IPS DF 6.9 (cell line): ENCODE measurements around the gene RASGRP2.

ENCODE experiments used
- DNase-seq: peaks from one replicate; pipeline ENCODE4 v3.0.0-alpha.2; 2013; ENCODE audit warnings: low read depth, low spot score
- H3K27ac ChIP-seq: one replicate; pipeline ENCODE4 v1.5.1; 2013; ENCODE audit warnings: low read length, control low read depth
- H3K27me3 ChIP-seq: 2 replicates; pipeline ENCODE4 v1.6.1; 2013; ENCODE audit warnings: mild to moderate bottlenecking, low read length; ENCODE audit not compliant: control insufficient read depth, insufficient read depth
- H3K36me3 ChIP-seq: 2 replicates; pipeline ENCODE4 v1.6.1; 2013; ENCODE audit warnings: low read length; ENCODE audit not compliant: control insufficient read depth, insufficient read depth
- H3K4me1 ChIP-seq: 2 replicates; pipeline ENCODE4 v1.6.1; 2013; ENCODE audit warnings: low read length; ENCODE audit not compliant: control insufficient read depth, insufficient read depth
- H3K4me3 ChIP-seq: 2 replicates; pipeline ENCODE4 v1.5.1; 2013; ENCODE audit warnings: mild to moderate bottlenecking, low read length
- H3K9me3 ChIP-seq: 2 replicates; pipeline ENCODE4 v1.6.1; 2013; ENCODE audit warnings: low read length, inconsistent platforms; ENCODE audit not compliant: control insufficient read depth, insufficient read depth
- WGBS: extraction: QIAGEN DNeasy Blood & Tissue Kit; methylation state at CpG from one replicate; pipeline ENCODE4 v1.1.7; 2013; ENCODE audit warnings: mixed read lengths, missing lambda C conversion rate; ENCODE audit not compliant: insufficient read length, insufficient coverage; 5-methylcytosine and 5-hydroxymethylcytosine counted together

The RASGRP2 gene

GRCh38 chr11:64692764-64693331, 51.1 kb downstream of the RASGRP2 start:
- WGBS: no CpG with 5 or more reads among the region's 13 CpGs
- H3K36me3 ChIP-seq: no peaks in the 10 kb centered on the region
- no peaks in the 10 kb centered on the region for H3K9me3 ChIP-seq
- no peaks in the 10 kb centered on the region for H3K27me3 ChIP-seq
- H3K4me3 ChIP-seq: no peak overlapping the region
- no peak for DNase-seq
- 0 out of 2 replicates have a peak, but pooled peaks cover 1% of the 10 kb centered on the region for H3K4me1 ChIP-seq
- no peak overlapping the region for H3K27ac ChIP-seq

DNA sequence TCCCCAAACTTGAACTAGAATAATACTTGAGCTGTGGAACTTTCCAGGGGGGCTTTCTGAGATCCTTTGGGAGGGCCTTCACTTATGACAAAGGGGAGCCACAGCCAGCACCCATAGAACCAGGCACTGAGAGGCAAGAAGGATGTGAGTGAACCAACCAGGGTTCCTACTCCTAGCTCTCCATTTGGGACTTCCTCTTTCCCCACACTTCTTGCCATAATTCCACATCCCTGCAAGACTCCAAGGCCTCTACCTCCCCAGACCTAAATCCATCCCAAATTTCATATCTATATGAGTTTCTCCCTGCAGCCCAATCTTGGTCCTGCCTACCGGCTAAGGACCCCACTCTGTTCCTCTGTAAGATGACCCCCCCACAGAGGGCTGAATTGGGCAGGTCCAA, 52.4 kb downstream of the RASGRP2 start:
- no peak overlapping the region for H3K27ac ChIP-seq
- H3K4me3 ChIP-seq: no peak overlapping the region
- no peaks in the 10 kb centered on the region for H3K27me3 ChIP-seq
- no peak for DNase-seq
- no peaks in the 10 kb centered on the region for H3K9me3 ChIP-seq
- H3K36me3 ChIP-seq: no peaks in the 10 kb centered on the region
- WGBS: no CpG with 5 or more reads among the region's 1 CpG
- H3K4me1 ChIP-seq: 0 out of 2 replicates have a peak, but pooled peaks cover 3% of the 10 kb centered on the region

DNA sequence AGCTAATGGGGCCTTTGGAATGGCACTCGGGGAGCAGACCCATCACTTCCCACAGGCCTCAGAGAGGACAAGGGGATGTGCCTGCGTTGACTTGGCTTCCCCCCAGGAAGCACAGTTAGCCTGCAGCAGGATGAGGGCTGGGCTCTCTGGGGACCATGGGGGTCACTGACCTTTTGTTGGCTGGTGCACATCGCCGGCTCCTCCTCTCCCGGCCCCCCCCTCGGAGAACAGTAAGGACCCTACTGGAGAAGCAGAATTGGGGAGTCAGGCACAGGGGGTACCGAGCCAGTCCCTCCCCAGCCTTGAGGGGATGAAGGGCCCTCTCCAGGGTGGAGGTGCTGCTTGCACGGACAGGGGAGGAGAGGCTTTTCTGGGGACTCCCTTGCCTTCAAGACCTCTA, 53.7 kb downstream of the RASGRP2 start:
- no CpG with 5 or more reads among the region's 8 CpGs for WGBS
- no peak overlapping the region for H3K4me3 ChIP-seq
- 0 out of 2 replicates have a peak, but pooled peaks cover 3% of the 10 kb centered on the region for H3K4me1 ChIP-seq
- H3K27me3 ChIP-seq: no peaks in the 10 kb centered on the region
- DNase-seq: no peak
- no peak overlapping the region for H3K27ac ChIP-seq
- no peaks in the 10 kb centered on the region for H3K36me3 ChIP-seq
- H3K9me3 ChIP-seq: no peaks in the 10 kb centered on the region

DNA sequence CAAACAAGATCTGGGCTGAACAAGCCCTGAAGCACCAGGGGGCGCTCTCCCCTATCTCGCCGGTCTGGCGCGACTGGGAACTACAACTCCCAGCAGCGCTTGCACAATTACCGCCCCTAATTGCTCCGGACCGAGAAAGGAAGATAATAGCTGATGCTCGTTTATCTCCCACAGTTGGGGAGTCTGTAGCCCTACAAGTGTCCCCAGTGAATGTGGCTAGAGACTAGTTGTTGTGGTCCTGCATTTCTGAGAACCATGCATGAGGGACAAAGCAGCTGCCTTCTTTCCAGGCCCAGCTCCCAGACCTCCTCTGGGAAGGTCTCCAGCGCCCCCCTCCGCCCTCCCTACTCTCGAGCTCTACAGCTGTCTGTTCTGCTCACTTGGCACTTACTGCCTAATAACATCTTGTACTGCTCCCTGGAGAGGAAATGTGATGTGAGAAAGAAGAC, 55.4 kb downstream of the RASGRP2 start:
- no peaks in the 10 kb centered on the region for H3K36me3 ChIP-seq
- H3K4me3 ChIP-seq: peak overlapping the region; percentile 66; the same call in 1 of the 2 replicates
- no peaks in the 10 kb centered on the region for H3K27me3 ChIP-seq
- H3K9me3 ChIP-seq: no peaks in the 10 kb centered on the region
- 0 out of 2 replicates have a peak, but pooled peaks cover 3% of the 10 kb centered on the region for H3K4me1 ChIP-seq
- whole genome bisulfite sequencing: no CpG with 5 or more reads among the region's 13 CpGs
- DNase-seq: peak; percentile 81
- no peak overlapping the region for H3K27ac ChIP-seq

DNA sequence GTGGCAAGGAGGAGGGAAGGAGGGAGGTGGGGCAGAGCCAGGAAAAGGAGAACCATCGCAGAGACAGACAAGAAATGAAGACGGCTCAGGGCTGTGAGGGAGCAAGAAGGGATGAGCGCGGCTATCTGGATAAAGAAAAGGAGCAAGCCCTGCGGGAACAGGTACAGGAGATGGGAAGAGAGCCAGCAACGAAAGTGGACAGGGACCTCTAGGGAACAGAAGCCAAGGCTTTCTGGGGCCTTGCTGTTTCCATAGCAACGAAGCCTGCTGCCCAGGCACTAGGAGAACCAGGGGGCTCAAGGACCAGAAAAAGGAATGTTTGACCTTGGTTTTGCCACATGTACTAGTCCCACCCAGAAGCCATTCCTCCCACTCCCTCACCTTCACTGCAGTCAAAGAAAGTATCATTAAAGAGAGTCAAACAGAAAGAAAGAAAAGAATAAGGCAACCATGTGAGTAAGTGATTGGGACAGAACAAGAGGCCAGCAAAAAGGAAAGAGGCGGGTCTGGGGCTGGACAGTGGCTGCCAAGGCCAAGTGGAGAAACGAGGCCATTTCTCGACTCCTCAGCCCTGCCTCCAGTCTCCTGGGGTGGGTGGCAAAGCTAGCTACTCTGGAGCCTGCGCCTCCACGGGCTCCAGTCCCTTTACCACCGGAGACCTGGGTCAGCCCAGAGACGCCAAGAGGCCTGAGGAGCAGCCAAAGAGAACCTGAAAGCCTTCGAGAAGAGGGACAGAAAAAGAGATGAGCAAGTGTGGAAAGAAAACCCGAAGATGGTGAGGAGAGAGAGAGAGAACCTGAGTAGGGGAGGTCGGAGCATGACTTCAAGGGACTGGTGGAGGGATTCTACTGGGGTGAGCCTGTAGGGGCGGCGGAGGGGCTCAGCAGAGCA, 56.1 kb downstream of the RASGRP2 start:
- Histone ChIP-seq H3K9me3 (no peaks in the 10 kb centered on the region), H3K4me1 (0 out of 2 replicates have a peak, but pooled peaks cover 3% of the 10 kb centered on the region), H3K27me3 (no peaks in the 10 kb centered on the region), H3K4me3 (no peak overlapping the region), H3K27ac (no peak overlapping the region), H3K36me3 (no peaks in the 10 kb centered on the region)
- DNase-seq: no peak
- no CpG with 5 or more reads among the region's 19 CpGs for WGBS

- DNase-seq: no peak
- Histone ChIP-seq H3K4me1 (0 out of 2 replicates have a peak, but pooled peaks cover 3% of the 10 kb centered on the region), H3K36me3 (no peaks in the 10 kb centered on the region), H3K4me3 (no peak overlapping the region), H3K27me3 (no peaks in the 10 kb centered on the region), H3K9me3 (no peaks in the 10 kb centered on the region), H3K27ac (no peak overlapping the region)
- WGBS: no CpG with 5 or more reads among the region's 6 CpGs
Observed at GRCh38 chr11:64687204-64687603, 56.7 kb downstream of the RASGRP2 start.

DNA sequence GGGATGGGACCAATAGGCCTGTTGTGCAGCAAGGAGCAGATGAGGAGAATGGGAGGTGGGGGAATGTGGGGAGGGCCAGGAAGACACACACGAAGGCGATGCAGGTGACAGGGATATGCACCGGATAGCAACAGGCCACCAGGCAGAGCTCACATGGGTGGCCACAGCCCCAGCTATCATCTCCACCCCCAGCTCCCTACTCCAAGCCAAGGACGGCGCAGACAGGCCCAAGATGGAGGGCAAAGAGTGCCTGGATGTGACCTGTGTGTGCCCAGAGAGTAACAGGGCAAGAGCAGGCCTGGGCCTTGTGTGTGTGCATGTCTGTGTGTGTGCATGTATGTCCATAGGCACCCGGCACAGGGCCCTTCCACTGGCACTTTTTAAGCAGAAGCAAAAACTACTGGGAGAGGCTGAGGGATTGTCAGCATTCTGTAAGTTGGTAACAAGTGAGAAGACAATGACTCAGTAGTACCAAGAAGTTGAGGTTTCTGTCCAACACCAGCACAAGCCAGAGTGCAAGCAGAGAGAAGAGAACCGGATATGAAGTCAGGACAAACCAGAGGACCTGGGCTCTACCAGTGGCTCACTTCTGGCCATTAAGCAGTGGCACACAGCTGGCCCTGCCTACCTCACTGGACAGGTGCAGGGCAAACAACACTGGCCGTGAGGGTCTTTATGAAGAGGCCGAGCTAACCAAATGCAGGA, 57.3 kb downstream of the RASGRP2 start:
- no peak overlapping the region for H3K4me3 ChIP-seq
- no CpG with 5 or more reads among the region's 9 CpGs for WGBS
- no peaks in the 10 kb centered on the region for H3K27me3 ChIP-seq
- H3K27ac ChIP-seq: no peak overlapping the region
- H3K36me3 ChIP-seq: no peaks in the 10 kb centered on the region
- no peaks in the 10 kb centered on the region for H3K9me3 ChIP-seq
- H3K4me1 ChIP-seq: 0 out of 2 replicates have a peak, but pooled peaks cover 3% of the 10 kb centered on the region
- no peak for DNase-seq

DNA sequence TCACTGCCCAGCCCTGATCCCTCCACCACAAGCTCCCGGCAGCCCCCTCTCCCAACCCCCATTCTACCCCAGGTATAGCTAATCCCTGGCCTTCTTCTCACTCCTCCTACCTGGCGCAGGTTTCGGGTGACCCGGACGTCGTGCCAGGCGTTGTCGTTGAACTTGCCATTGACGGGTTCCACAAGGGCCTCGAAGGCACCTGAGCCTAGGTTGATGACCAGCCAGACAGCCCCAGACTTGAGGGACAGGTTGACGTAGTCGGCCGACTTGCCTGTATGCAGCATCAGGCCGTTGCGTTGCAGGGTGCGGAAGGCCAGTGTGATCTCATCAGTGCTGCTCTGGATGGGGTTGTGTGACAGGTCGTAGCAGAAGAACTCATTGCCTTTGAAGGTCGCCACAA, 58.4 kb downstream of the RASGRP2 start:
- H3K36me3 ChIP-seq: no peaks in the 10 kb centered on the region
- H3K4me1 ChIP-seq: 0 out of 2 replicates have a peak, but pooled peaks cover 3% of the 10 kb centered on the region
- no peak for DNase-seq
- no peak overlapping the region for H3K27ac ChIP-seq
- no CpG with 5 or more reads among the region's 18 CpGs for WGBS
- H3K27me3 ChIP-seq: no peaks in the 10 kb centered on the region
- H3K9me3 ChIP-seq: no peaks in the 10 kb centered on the region
- no peak overlapping the region for H3K4me3 ChIP-seq

DNA sequence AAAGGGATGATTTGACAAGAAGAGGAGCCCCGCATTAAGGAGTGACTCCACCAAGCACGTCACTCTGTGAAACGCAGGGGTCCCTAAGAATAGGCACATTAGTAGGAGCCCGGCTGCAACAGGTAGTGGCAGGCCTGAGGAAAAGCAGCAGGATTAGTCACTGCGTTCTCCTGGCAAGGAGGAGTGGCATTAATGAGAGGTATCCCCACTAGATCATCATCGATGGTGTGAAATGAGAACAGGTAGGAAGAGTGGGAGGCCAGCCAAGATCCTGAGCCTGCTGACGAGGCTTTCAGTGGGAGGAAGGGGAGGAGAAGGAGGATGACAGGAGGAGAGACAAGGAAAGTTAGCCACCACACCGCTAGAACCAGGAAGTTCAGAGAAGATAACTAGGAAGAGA, 59.6 kb downstream of the RASGRP2 start:
- no peaks in the 10 kb centered on the region for H3K27me3 ChIP-seq
- WGBS: no CpG with 5 or more reads among the region's 8 CpGs

GRCh38 chr11:64681171-64681570, 62.8 kb downstream of the RASGRP2 start:
- Histone ChIP-seq H3K9me3 (no peaks in the 10 kb centered on the region), H3K27me3 (no peaks in the 10 kb centered on the region)

More for the DNA sequence above, 59.6 kb downstream of the RASGRP2 start:
- Histone ChIP-seq H3K36me3 (no peaks in the 10 kb centered on the region), H3K27ac (no peak overlapping the region), H3K9me3 (no peaks in the 10 kb centered on the region), H3K4me3 (no peak overlapping the region), H3K4me1 (0 out of 2 replicates have a peak, but pooled peaks cover 3% of the 10 kb centered on the region)
- no peak for DNase-seq

More at GRCh38 chr11:64681171-64681570, 62.8 kb downstream of the RASGRP2 start:
- Histone ChIP-seq H3K4me3 (no peak overlapping the region), H3K4me1 (no peaks in the 10 kb centered on the region), H3K36me3 (no peaks in the 10 kb centered on the region), H3K27ac (no peak overlapping the region)
- DNase-seq: no peak
- WGBS: no CpG with 5 or more reads among the region's 4 CpGs
